ENCODE measurements around the gene MAGEA6. TPM values are rescaled to one million over a fixed set of nuclear protein-coding genes. Genes with fewer than 3 reads are reported as not detected.
"Not testable (repeated sequence)": the region's sequence is repeated elsewhere in the genome, so short reads cannot be mapped to it uniquely, and the experiment has no call there.

MAGEA6 gene, protein sequence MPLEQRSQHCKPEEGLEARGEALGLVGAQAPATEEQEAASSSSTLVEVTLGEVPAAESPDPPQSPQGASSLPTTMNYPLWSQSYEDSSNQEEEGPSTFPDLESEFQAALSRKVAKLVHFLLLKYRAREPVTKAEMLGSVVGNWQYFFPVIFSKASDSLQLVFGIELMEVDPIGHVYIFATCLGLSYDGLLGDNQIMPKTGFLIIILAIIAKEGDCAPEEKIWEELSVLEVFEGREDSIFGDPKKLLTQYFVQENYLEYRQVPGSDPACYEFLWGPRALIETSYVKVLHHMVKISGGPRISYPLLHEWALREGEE
- total RNA-seq (2014; rRNA removed; shearing (Covaris generic)) = 0.08 TPM in 1 of 2 replicates, not detected in the other

DNA sequence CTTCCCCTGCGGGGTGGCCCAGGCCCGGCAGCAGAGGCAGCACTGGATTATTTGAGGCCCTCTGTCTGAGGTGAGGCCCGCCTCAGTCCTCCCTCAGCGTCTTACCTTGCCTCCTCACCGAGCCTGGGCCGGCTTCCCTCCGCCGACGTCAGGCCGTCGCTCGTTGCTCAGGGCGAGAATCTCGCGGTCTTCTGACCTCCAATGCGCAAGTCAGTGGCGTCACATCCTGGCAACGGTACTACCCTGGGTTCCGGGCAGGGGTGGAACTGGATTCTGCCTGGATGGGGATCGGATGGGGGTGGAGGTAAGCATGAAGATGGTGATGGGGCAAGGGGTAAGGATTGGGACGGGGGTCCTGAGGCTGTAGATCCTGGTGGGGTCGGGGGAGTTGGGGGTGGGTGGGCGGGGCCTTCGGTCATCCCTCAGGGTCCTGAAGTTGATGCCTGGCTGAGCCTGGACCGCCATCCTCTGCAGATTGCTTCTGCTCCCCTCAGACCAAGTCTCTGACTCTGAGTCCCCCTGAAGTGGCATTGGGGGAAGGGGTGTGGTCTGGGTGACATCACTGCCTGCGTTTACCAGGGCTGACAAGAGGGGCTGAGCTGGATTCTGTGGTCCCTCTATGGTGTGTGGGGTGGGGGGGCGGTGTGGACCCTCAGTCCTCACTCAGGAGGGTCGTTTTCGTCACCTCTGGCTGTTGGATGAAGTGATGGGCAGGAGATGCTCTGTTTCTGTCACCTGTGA is at the start of gene MAGEA6:
Gene MAGEA6, minus strand, starts transcription at position 141 of the 741 bp plus-strand sequence. CDS start 2,039 bp downstream, outside the sequence.
- not testable (repeated sequence) for DNase-seq (ENCODE audit: low read depth in 1 of 2, low spot score in 2 of 2); H3K4me3 ChIP-seq; H3K27ac ChIP-seq; H3K9me3 ChIP-seq (replicated peaks); H3K36me3 ChIP-seq; H3K27me3 ChIP-seq (replicated peaks); H3K4me1 ChIP-seq (replicated peaks)

DNA sequence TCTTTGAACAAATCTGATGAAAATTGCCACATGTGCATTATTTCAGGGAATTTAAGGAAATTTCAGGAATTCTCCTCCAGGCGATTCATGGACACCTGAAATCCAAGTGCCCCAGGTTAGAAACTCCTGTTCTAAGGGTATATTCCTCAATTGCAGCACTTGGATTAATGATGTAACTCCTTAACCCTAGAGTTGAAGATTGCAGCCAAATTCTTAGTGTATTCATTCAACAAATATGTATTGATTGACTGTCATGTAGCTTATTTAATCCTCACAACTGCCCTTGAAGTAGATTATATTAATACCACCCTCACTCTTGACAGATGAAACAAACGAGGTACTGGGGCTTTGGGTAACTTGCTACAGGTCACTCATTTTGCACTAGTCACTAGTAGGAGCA is 49.8 kb upstream of the MAGEA6 start:
- Histone ChIP-seq H3K27ac (no peak overlapping the region), H3K36me3 (no peaks in the 10 kb centered on the region), H3K4me1 (replicated peaks) (no peaks in the 10 kb centered on the region), H3K27me3 (replicated peaks) (no peaks in the 10 kb centered on the region), H3K9me3 (replicated peaks) (no peaks in the 10 kb centered on the region), H3K4me3 (no peak overlapping the region)
- DNase-seq (ENCODE audit: low read depth in 1 of 2, low spot score in 2 of 2) = no peak

DNA sequence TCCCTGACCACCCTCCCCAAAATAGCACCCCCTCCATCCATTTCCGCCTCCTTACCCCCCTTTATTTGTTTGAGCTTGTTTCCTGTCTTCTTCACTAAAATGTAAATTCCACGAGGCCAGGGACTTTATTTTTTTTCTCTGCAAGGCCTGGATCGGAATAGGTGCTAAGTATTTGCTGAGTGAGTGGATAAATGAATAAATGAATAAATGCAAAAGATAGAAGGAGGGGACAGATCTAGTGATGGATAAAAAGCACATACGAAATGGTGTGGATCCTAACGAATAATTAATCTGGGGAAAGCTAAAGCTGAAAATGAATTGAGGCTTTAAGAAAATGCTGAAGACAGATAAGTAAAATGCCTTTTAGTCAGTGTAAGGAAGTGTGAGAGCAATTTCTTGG is 48.9 kb upstream of the MAGEA6 start:
- H3K27ac ChIP-seq = no peak overlapping the region
- no peaks in the 10 kb centered on the region for H3K4me1 ChIP-seq (replicated peaks)
- DNase-seq (ENCODE audit: low read depth in 1 of 2, low spot score in 2 of 2) = no peak
- H3K9me3 ChIP-seq (replicated peaks) = no peaks in the 10 kb centered on the region
- H3K36me3 ChIP-seq = no peaks in the 10 kb centered on the region
- H3K27me3 ChIP-seq (replicated peaks) = no peaks in the 10 kb centered on the region
- H3K4me3 ChIP-seq = no peak overlapping the region

DNA sequence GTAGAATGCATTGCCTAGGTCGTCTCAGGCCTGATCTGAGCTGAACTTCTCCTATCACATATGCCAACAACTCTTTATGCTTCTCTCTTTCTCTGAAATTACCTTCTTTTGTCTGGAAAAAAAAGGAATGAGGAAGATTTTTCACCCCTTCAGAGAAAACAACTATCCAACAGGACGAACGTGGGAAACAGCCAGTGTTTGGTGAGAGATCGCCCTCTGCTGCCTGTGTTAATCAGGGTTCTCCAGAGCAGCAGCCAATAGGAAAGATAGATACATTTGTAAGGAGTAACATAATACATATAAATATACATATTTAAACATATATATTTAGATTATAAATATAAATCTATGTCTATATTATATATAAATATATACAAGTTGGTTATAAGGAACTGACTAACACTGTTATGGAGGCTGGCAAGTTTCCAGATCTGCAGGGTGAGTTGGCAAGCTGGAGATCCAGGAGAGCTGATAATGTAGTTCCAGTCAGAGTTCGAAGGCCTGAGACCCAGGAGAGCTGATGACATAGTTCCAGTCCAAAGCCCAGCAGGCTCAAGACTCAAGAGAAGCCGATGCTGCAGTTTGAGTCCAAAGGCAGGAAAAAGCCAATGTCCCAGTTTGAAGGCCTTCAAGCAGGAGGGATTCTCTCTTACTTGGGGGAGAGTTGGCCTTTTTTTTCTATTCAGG is 47.7 kb upstream of the MAGEA6 start:
- Histone ChIP-seq H3K36me3 (no peaks in the 10 kb centered on the region), H3K9me3 (replicated peaks) (no peaks in the 10 kb centered on the region), H3K4me3 (no peak overlapping the region), H3K4me1 (replicated peaks) (no peaks in the 10 kb centered on the region), H3K27ac (no peak overlapping the region), H3K27me3 (replicated peaks) (no peaks in the 10 kb centered on the region)
- no peak for DNase-seq (ENCODE audit: low read depth in 1 of 2, low spot score in 2 of 2)

DNA sequence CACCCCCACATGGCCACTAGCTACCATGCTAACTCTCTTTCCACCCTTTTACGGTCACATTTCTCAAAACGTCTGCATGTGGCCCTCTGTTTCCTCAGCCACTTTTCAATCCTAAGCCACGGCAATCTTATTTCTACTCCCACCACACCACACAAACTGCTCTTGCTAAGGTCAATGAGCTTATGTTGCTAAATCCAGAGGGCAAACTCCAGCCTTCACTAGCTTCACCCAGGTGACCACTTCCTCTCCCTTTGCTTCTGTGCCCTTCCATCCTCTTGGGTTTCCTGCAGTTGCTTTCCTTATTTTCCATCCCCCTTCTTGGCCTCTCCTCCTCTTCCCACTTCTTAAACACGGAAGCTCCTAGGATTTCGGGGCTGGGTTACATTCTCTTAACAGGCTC is 44.6 kb upstream of the MAGEA6 start:
- no peak for DNase-seq (ENCODE audit: low read depth in 1 of 2, low spot score in 2 of 2)
- no peaks in the 10 kb centered on the region for H3K9me3 ChIP-seq (replicated peaks)
- no peaks in the 10 kb centered on the region for H3K4me1 ChIP-seq (replicated peaks)
- H3K4me3 ChIP-seq = no peak overlapping the region
- no peak overlapping the region for H3K27ac ChIP-seq
- no peaks in the 10 kb centered on the region for H3K27me3 ChIP-seq (replicated peaks)
- no peaks in the 10 kb centered on the region for H3K36me3 ChIP-seq

DNA sequence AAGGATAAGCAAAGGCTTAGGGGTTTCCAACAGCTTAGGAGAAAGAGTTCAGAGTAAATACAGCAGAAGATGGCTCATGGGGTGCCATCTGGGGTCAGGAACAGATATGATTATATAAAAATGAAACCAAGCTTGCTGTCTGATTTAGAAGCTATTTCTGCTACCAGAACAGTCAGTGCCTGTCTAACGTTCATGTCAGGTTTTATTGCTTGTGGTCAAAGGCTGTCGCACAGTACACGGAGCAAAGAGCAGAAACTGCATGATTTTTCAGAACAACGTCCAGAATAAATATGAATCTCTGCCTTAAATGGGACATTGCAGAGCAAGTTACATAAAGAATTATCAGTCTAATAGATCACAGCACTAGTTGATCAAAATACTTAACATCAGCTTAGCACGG is 43.7 kb upstream of the MAGEA6 start:
- Histone ChIP-seq H3K4me1 (replicated peaks) (no peaks in the 10 kb centered on the region), H3K27ac (no peak overlapping the region), H3K4me3 (no peak overlapping the region), H3K9me3 (replicated peaks) (no peaks in the 10 kb centered on the region), H3K36me3 (no peaks in the 10 kb centered on the region), H3K27me3 (replicated peaks) (no peaks in the 10 kb centered on the region)
- no peak for DNase-seq (ENCODE audit: low read depth in 1 of 2, low spot score in 2 of 2)

DNA sequence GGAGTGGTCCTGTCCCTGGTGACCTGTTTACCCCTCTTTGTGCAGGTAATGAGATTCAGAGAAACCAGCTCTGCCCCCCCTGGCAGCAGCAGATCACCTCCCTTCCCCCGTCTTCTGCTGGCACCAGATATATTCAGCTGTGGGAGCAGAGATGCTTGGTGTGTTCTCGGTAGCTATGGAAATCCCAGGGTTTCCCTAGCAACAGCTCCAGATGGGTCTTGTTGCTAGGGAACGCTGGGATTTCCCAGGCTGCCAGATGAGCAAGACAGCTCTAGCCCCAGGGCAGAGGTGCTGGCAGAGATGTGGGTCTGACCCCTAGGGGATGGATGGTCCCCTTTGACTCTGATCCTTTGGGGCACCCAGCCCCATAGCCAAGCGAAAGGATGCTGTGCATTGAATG is 40.9 kb upstream of the MAGEA6 start:
- Histone ChIP-seq H3K4me3 (no peak overlapping the region), H3K9me3 (replicated peaks) (no peaks in the 10 kb centered on the region), H3K27ac (no peak overlapping the region), H3K36me3 (no peaks in the 10 kb centered on the region), H3K27me3 (replicated peaks) (no peaks in the 10 kb centered on the region), H3K4me1 (replicated peaks) (no peaks in the 10 kb centered on the region)
- no peak for DNase-seq (ENCODE audit: low read depth in 1 of 2, low spot score in 2 of 2)

DNA sequence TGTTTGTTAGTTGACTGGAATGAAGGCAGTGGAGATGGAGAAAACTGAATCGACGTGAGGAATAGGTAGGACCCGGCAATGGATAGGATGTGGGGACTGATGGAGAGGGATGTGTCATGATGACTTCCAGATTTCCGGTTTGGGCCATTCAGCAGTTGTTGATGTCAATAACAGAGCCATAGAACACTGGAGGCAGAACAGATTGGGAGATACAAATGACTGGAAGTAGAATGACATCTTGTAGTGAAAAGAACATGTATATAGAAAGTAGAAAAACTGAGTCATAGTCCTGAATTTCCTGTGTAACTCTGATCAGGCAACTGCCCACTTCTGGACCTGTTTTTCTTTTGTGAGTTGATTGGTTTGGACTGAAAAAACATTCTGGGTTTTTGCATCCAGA is 36.5 kb upstream of the MAGEA6 start:
- no peak for DNase-seq (ENCODE audit: low read depth in 1 of 2, low spot score in 2 of 2)
- no peaks in the 10 kb centered on the region for H3K9me3 ChIP-seq (replicated peaks)
- no peaks in the 10 kb centered on the region for H3K4me1 ChIP-seq (replicated peaks)
- no peaks in the 10 kb centered on the region for H3K27me3 ChIP-seq (replicated peaks)
- no peaks in the 10 kb centered on the region for H3K36me3 ChIP-seq
- H3K4me3 ChIP-seq = no peak overlapping the region
- no peak overlapping the region for H3K27ac ChIP-seq

DNA sequence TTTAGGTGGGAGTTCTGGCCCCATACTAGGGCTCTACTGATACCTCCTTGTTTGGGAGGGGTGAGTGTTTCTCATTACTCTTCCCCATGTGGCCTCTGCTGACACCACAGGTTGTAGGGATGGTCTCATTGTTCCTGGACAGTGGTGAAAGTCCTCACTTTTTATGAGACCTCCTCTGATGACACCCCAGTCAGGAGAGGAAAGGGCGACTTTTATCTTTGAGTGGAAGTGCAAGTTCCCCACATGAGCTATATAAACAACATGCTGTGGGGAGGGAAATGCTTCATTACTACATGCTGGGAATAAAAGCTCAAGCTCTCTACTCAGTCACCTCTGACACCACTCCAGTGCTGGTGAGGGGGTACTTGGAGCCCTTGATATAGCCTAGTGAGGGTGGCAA is 29.5 kb upstream of the MAGEA6 start:
- H3K27ac ChIP-seq = no peak overlapping the region
- no peak for DNase-seq (ENCODE audit: low read depth in 1 of 2, low spot score in 2 of 2)
- no peaks in the 10 kb centered on the region for H3K4me1 ChIP-seq (replicated peaks)
- no peaks in the 10 kb centered on the region for H3K27me3 ChIP-seq (replicated peaks)
- no peak overlapping the region for H3K4me3 ChIP-seq
- H3K9me3 ChIP-seq (replicated peaks) = no peaks in the 10 kb centered on the region
- no peaks in the 10 kb centered on the region for H3K36me3 ChIP-seq

DNA sequence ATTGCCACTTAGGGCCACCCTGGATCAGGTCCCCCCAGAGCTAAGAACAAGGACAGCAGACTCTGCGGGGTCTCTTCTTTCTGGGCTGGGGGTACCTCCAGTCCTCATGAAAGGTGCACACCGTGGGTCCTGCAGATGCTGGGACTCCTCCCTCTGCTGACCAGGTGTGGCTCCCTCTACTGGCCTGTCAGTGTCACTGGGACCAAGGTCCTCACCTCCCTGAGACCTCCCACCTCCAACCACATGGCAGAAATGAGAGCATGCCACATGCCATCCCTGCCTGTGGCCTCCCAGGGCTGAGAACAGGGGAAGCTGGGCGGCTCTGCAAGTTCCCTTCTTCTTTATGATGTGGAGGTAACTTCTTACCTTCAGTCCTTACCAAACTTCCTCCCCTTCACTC is 17.6 kb upstream of the MAGEA6 start:
- DNase-seq (ENCODE audit: low read depth in 1 of 2, low spot score in 2 of 2); H3K4me3 ChIP-seq; H3K36me3 ChIP-seq; H3K27me3 ChIP-seq (replicated peaks); H3K4me1 ChIP-seq (replicated peaks); H3K9me3 ChIP-seq (replicated peaks); H3K27ac ChIP-seq: not testable (repeated sequence)

DNA sequence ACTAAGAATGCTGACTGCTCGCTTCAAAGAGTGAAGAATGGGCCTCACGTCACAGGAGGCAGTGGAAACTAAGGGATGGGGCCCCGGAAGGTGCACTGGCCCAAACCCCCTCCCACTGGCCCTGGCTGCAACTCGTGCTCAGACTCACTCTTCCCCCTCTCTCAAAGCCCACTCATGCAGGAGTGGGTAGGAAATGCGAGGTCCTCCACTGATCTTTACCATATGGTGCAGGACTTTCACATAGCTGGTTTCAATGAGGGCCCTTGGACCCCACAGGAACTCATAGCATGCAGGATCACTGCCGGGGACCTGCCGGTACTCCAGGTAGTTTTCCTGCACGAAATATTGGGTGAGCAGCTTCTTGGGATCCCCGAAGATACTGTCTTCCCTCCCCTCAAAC is 2.9 kb downstream of the MAGEA6 start:
- not testable (repeated sequence) for H3K4me3 ChIP-seq; H3K9me3 ChIP-seq (replicated peaks); H3K4me1 ChIP-seq (replicated peaks); DNase-seq (ENCODE audit: low read depth in 1 of 2, low spot score in 2 of 2); H3K36me3 ChIP-seq; H3K27me3 ChIP-seq (replicated peaks); H3K27ac ChIP-seq

DNA sequence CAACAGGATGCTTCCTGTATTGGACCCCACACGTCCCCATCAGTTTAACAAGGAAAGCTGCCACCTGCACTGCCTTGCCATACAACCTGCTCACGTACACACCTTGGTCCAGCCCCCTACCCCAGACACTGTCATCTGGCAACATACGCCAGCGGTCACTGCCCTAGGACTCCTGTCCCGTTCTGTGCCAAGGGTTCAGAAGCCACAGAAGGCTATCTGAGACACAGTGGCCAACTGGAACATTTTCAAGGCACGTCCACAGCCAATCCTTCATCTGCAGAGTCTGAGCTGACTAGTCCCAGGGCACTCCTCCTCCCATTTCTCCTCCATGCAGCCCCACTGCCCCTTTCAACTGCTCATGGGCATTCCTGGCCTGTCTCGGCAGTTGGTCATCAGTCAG is 7.9 kb downstream of the MAGEA6 start:
- not testable (repeated sequence) for H3K27me3 ChIP-seq (replicated peaks); H3K4me3 ChIP-seq; H3K9me3 ChIP-seq (replicated peaks); H3K4me1 ChIP-seq (replicated peaks); DNase-seq (ENCODE audit: low read depth in 1 of 2, low spot score in 2 of 2); H3K27ac ChIP-seq; H3K36me3 ChIP-seq

DNA sequence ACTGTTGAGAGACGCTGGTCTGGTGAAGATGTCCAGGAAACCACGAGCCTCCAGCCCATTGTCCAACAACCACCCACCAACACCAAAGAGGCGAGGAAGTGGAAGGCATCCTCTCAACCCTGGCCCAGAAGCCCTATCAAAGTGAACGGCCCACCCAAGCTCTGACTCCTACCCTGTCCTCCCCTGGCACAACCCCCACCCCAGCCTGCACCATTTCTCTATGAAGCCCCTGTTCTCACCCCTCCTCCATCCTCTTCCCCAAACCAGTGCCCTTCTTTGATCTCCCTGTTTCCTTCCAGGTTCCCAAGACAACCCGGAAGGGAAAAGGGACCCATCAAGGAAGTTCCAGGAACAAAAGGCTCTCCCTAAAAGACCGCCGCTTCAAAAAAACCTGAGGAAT is 9.9 kb downstream of the MAGEA6 start:
- not testable (repeated sequence) for H3K4me1 ChIP-seq (replicated peaks); H3K9me3 ChIP-seq (replicated peaks); H3K36me3 ChIP-seq; H3K27me3 ChIP-seq (replicated peaks); DNase-seq (ENCODE audit: low read depth in 1 of 2, low spot score in 2 of 2); H3K27ac ChIP-seq; H3K4me3 ChIP-seq

DNA sequence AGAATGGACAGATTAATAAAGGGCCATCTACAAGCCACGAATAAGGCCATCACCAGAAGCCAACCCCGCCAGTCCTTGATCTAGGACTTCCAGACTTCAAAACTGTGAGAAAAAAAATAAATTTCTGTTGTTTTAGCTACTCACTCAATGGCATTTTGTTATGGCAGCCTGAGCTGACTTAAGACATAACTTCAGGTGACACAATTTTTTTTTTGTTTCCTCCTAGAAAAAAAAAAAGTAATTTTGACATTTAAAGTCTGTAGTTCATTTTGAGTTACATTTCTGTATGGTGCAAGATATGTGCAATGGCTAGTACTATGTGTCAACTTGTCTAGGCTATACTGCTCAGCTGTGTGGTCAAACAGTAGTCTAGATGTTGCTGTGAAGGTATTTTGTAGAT is 10.6 kb downstream of the MAGEA6 start, which contains the start of gene CSAG3:
Gene CSAG3, plus strand, starts transcription at position 301 of the 400 bp plus-strand sequence.
- not testable (repeated sequence) for H3K9me3 ChIP-seq (replicated peaks); H3K4me3 ChIP-seq; H3K36me3 ChIP-seq; H3K4me1 ChIP-seq (replicated peaks); H3K27me3 ChIP-seq (replicated peaks); DNase-seq (ENCODE audit: low read depth in 1 of 2, low spot score in 2 of 2); H3K27ac ChIP-seq

All from SJSA1 (cell line).